A673 (cell line): Measurements from ENCODE around the gene TRERF1. TPM values are rescaled to one million over a fixed set of nuclear protein-coding genes. Genes with fewer than 3 reads are reported as not detected.

Experiments
- BruUV-seq: library from RNA; stranded (reverse); fragments of 400-500 nt; replicated peaks from 2 replicates; lab custom pipeline; 2021; lab: Mats Ljungman, UMichigan
- CTCF ChIA-PET: fragments of 300-600 bp; sonication (Branson Sonifier 250); formaldehyde crosslinking; loops from one replicate; lab custom pipeline; 2022; ENCODE audit warnings: antibody characterized with exemption; lab: Charles Lee
- POLR2A ChIA-PET: fragments of 300-600 bp; sonication (Branson Sonifier 250); formaldehyde crosslinking; loops from one replicate; lab custom pipeline; 2022; ENCODE audit warnings: antibody characterized with exemption; ENCODE audit not compliant: low non-redundant PET; lab: Charles Lee
- DNase-seq: peaks from one replicate; pipeline ENCODE4 v3.0.0-alpha.2; 2015; ENCODE audit warnings: low spot score
- H3K27ac ChIP-seq: fragments of 200-600 bp; sonication (generic); 2 replicates; pipeline ENCODE4 v1.5.1; 2016; ENCODE audit warnings: mixed run types, low read depth, mild to moderate bottlenecking, mixed read lengths, antibody characterized with exemption, low read length; ENCODE audit not compliant: poor library complexity, severe bottlenecking
- H3K27me3 ChIP-seq: fragments of 200-600 bp; sonication (generic); replicated peaks from 2 replicates; pipeline ENCODE4 v1.6.1; 2017; ENCODE audit warnings: mixed run types, low read depth, mild to moderate bottlenecking, mixed read lengths, antibody characterized with exemption, low read length; ENCODE audit not compliant: insufficient read depth, poor library complexity
- H3K36me3 ChIP-seq: fragments of 200-600 bp; sonication (generic); 2 replicates; pipeline ENCODE4 v1.6.1; 2016; ENCODE audit warnings: mixed run types, mild to moderate bottlenecking, mixed read lengths, antibody characterized with exemption, low read length; ENCODE audit not compliant: insufficient read depth, poor library complexity, severe bottlenecking
- H3K4me1 ChIP-seq: fragments of 200-600 bp; sonication (generic); 2 replicates; pipeline ENCODE4 v1.6.1; 2017; ENCODE audit warnings: mixed run types, mild to moderate bottlenecking, mixed read lengths, antibody characterized with exemption, low read length; ENCODE audit not compliant: insufficient read depth, poor library complexity, severe bottlenecking
- H3K4me3 ChIP-seq: fragments of 200-600 bp; sonication (generic); 2 replicates; pipeline ENCODE4 v1.5.1; 2016; ENCODE audit warnings: low read depth, mixed run types, mild to moderate bottlenecking, mixed read lengths, low read length; ENCODE audit not compliant: poor library complexity, severe bottlenecking
- H3K9me3 ChIP-seq: fragments of 200-600 bp; sonication (generic); 2 replicates; pipeline ENCODE4 v1.6.1; 2016; ENCODE audit warnings: mixed run types, low read depth, mild to moderate bottlenecking, mixed read lengths, antibody characterized with exemption, low read length; ENCODE audit not compliant: poor library complexity, severe bottlenecking
- EZH2 ChIP-seq: fragments of 200-600 bp; sonication (generic); IDR thresholded peaks from 2 replicates; pipeline ENCODE4 v1.6.1; 2017; ENCODE audit warnings: borderline replicate concordance, low read depth, mild to moderate bottlenecking, mixed read lengths, antibody characterized with exemption, low read length; ENCODE audit not compliant: poor library complexity, severe bottlenecking
- intact Hi-C: fragments of 100-400 bp; cut with micrococcal nuclease; formaldehyde crosslinking; loops from one replicate; pipeline ENCODE4 v1.10.0; 2022; ENCODE audit not compliant: unreplicated experiment
- total RNA-seq: library from RNA; stranded (reverse); gene quantifications from 2 replicates; pipeline ENCODE4 v1.2.3, GENCODE V29; 2021
- TF ChIP-seq, protein P1 (sequence below): fragments of 300-800, 200-600 bp; sonication (generic); conservative IDR thresholded peaks from 2 replicates; pipeline ENCODE4 v1.5.1; 2017; ENCODE audit warnings: low read depth, mild to moderate bottlenecking, antibody characterized with exemption, low read length, moderate library complexity, mixed read lengths

The TRERF1 gene
- total RNA-seq, 1 experiment from 2014 or later, result 9.5 TPM

DNA sequence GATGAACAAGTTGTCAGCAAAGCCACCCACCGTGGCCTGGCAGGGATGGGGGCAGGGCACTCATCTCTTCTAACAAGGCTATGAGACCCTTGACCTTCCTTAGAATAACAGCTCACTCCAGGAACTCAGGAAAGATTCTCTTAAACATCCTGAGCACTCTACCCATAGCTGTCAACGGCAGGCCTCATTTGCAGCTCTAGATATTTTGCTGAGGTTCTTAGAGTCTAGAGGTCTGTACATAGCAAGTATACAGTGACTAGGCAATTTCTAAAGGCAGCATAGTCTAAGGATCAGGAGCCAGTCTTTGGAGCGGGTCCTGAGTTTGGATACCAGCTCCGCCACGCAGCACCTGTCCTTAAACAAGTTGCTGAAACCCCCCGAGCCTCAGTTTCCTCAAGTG lies 11.7 kb downstream of the TRERF1 start:
- Histone ChIP-seq H3K27ac (peak overlapping the region; percentile 45), H3K4me1 (peaks cover 26% of the 10 kb centered on the region), H3K4me3 (no peak overlapping the region), H3K9me3 (peaks cover 4% of the 10 kb centered on the region), H3K27me3 (no peaks in the 10 kb centered on the region), H3K36me3 (no peaks in the 10 kb centered on the region)
- ChIA-PET POLR2A (interaction anchor here (0.6 kb wide), 1 partner anchor 10 kb away, joined by 4 read pairs; no protein-coding TSS in a partner anchor), CTCF (no interaction called here)
- no peak for TF ChIP-seq EZH2
- TF ChIP-seq, protein P1, sequence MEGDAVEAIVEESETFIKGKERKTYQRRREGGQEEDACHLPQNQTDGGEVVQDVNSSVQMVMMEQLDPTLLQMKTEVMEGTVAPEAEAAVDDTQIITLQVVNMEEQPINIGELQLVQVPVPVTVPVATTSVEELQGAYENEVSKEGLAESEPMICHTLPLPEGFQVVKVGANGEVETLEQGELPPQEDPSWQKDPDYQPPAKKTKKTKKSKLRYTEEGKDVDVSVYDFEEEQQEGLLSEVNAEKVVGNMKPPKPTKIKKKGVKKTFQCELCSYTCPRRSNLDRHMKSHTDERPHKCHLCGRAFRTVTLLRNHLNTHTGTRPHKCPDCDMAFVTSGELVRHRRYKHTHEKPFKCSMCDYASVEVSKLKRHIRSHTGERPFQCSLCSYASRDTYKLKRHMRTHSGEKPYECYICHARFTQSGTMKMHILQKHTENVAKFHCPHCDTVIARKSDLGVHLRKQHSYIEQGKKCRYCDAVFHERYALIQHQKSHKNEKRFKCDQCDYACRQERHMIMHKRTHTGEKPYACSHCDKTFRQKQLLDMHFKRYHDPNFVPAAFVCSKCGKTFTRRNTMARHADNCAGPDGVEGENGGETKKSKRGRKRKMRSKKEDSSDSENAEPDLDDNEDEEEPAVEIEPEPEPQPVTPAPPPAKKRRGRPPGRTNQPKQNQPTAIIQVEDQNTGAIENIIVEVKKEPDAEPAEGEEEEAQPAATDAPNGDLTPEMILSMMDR, result no peak
- intact Hi-C loops, result no loop called here
- no TSS peak for BruUV-seq
- no peak for DNase-seq

DNA sequence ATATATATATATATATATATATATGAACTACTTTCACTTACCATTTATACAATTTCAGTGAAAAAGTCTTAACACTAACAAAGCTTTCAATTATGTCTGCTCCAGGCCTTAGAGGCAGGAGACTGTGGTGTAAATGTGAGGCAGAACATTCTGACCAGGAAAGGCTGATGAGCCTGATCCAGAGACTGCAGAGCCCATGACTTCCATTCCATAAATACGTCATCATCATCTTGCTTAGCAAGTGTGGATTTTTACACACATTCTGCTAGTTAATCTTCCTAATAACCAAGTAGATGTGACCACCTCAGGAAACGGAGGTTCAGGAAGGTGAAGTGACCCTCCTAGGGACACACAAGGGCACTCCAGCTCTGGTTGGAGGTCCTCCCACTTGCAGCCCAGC lies 14.9 kb downstream of the TRERF1 start:
- Histone ChIP-seq H3K4me3 (no peak overlapping the region), H3K27me3 (no peaks in the 10 kb centered on the region), H3K9me3 (peaks cover 19% of the 10 kb centered on the region), H3K27ac (no peak overlapping the region), H3K36me3 (no peaks in the 10 kb centered on the region), H3K4me1 (peaks cover 22% of the 10 kb centered on the region)
- TF ChIP-seq EZH2, result no peak
- TF ChIP-seq, protein P1, result no peak
- ChIA-PET POLR2A (no interaction called here), CTCF (no interaction called here)
- no TSS peak for BruUV-seq
- intact Hi-C loops, result no loop called here
- no peak for DNase-seq

DNA sequence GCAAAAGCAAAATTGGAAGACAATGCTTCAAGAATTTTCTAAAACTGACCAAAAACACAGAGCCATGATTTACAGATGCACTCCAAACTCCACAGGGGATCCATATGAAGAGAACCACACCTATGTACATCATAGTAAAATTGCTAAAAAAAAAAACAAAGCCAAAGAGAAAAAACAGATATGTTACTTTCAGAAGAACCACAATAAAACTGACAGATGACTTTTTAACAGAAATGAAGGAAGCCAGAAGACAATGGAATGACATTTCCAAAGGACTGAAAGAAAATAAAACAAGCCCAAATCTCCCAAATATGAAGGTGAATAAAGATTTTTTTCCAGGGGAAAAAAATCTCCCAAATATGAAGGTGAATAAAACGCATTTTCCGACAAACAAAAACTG lies 17.5 kb downstream of the TRERF1 start:
- no peak overlapping the region for H3K4me3 ChIP-seq
- POLR2A ChIA-PET, result no interaction called here
- no peaks in the 10 kb centered on the region for H3K36me3 ChIP-seq
- no peaks in the 10 kb centered on the region for H3K27me3 ChIP-seq
- TF ChIP-seq EZH2, result no peak
- TF ChIP-seq, protein P1, result no peak
- CTCF ChIA-PET, result no interaction called here
- H3K9me3 ChIP-seq, result peaks cover 19% of the 10 kb centered on the region
- no TSS peak for BruUV-seq
- no peak overlapping the region for H3K27ac ChIP-seq
- peaks cover 4% of the 10 kb centered on the region for H3K4me1 ChIP-seq
- intact Hi-C loops, result no loop called here
- DNase-seq, result no peak
